ENCODE results near the gene TTC21A.

Gene TTC21A

DNA sequence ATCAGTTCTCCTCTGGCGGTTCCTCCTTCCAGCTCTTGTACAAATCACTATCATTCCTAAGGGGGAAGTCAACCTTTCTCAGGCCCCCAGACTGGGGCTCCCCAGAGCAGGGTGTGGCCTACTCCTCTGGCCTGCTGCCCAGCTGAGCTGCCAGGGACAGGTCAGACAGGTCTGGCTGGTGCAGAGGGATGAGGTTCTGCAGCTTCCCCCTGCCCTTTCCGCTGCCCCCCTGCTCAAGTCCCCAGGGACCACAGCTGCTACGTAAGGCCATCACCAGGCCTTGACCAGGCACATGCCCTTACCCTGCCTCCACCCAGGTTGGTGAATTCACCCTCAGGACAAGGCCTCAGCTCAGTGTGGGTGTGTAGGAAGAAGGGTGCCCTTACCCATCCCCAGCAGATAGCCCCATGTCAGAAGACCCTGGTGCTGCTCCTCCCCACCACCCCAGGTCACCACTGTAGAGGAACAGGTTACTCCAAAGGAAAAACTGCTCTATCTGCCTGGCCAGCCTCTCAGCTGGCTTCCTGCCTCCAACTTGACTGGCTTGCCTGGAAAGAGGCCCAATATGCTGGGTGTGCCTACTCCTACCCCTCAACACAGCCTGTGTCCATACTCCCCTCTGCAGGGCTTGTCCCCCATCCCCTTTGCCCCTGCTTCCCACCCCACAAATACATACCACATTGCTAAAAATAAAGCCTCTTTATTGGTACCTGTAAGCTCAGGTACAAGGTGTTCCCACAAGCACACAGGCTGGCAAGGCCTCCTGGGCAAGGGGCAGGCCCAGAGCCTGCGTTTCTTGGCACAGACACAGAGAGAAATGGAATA lies 33.9 kb downstream of the TTC21A start:
- H3K27ac ChIP-seq (ENCODE audit: low read depth, low read length), result no peak overlapping the region
- H3K9me3 ChIP-seq (ENCODE audit: insufficient read depth, low read length), result no peaks in the 10 kb centered on the region
- TF ChIP-seq EZH2phosphoT487 (conservative IDR thresholded peaks at IDR 0.05; ENCODE audit: low read length), result no peak
- TF ChIP-seq, protein P1, sequence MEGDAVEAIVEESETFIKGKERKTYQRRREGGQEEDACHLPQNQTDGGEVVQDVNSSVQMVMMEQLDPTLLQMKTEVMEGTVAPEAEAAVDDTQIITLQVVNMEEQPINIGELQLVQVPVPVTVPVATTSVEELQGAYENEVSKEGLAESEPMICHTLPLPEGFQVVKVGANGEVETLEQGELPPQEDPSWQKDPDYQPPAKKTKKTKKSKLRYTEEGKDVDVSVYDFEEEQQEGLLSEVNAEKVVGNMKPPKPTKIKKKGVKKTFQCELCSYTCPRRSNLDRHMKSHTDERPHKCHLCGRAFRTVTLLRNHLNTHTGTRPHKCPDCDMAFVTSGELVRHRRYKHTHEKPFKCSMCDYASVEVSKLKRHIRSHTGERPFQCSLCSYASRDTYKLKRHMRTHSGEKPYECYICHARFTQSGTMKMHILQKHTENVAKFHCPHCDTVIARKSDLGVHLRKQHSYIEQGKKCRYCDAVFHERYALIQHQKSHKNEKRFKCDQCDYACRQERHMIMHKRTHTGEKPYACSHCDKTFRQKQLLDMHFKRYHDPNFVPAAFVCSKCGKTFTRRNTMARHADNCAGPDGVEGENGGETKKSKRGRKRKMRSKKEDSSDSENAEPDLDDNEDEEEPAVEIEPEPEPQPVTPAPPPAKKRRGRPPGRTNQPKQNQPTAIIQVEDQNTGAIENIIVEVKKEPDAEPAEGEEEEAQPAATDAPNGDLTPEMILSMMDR (IDR thresholded peaks at IDR 0.05; ENCODE audit: insufficient read depth, low read length, poor library complexity, severe bottlenecking), result no peak

DNA sequence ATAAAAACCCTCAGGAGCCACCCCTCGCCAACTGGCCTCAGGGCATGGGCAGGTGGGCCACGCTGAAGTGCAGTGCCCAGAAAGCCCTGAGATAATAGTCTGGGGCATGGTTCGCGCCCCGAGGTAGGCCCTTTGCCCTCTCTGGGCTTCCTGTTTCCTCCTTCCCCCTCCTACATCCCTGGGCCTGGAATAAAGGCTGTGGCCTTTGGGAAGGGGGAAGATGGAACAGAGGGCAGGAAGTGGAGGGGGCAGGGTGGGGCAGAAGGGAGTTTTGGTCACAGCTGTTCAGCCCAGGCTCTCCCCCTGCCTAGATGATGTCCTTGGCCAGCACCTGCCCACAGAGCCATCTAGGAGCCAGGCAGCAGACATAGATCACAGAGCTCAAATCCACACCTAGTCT lies 34.6 kb downstream of the TTC21A start:
- TF ChIP-seq, protein P1 (IDR thresholded peaks at IDR 0.05; ENCODE audit: insufficient read depth, low read length, poor library complexity, severe bottlenecking), result no peak
- no peak for TF ChIP-seq EZH2phosphoT487 (conservative IDR thresholded peaks at IDR 0.05; ENCODE audit: low read length)
- no peaks in the 10 kb centered on the region for H3F3A ChIP-seq (ENCODE audit: insufficient read depth)
- no peak overlapping the region for H3K27ac ChIP-seq (ENCODE audit: low read depth, low read length)
- H3K9me3 ChIP-seq (ENCODE audit: insufficient read depth, low read length), result no peaks in the 10 kb centered on the region
- H2AFZ ChIP-seq (ENCODE audit: low read depth, low read length, severe bottlenecking), result no peak overlapping the region
- no peaks in the 10 kb centered on the region for H3K27me3 ChIP-seq (ENCODE audit: low read length)
- no peak overlapping the region for H3K4me3 ChIP-seq (ENCODE audit: insufficient read depth, low read length, poor library complexity, severe bottlenecking)
- H3K79me2 ChIP-seq (ENCODE audit: insufficient read depth, low read length), result no peaks in the 10 kb centered on the region
- no peak overlapping the region for H3K4me2 ChIP-seq (ENCODE audit: low read depth, low read length, poor library complexity, severe bottlenecking)
- no peak overlapping the region for H3K9ac ChIP-seq (ENCODE audit: low read length)
- no peaks in the 10 kb centered on the region for H3K36me3 ChIP-seq (ENCODE audit: low read length)
- no peaks in the 10 kb centered on the region for H3K9me2 ChIP-seq (replicated peaks; ENCODE audit: insufficient read depth, low read length)
- H4K20me1 ChIP-seq (ENCODE audit: low read depth, low read length), result no peaks in the 10 kb centered on the region

More for the DNA sequence above, 33.9 kb downstream of the TTC21A start:
- H2AFZ ChIP-seq (ENCODE audit: low read depth, low read length, severe bottlenecking), result no peak overlapping the region
- H3K4me2 ChIP-seq (ENCODE audit: low read depth, low read length, poor library complexity, severe bottlenecking), result no peak overlapping the region
- no peaks in the 10 kb centered on the region for H3K9me2 ChIP-seq (replicated peaks; ENCODE audit: insufficient read depth, low read length)
- H3K4me3 ChIP-seq (ENCODE audit: insufficient read depth, low read length, poor library complexity, severe bottlenecking), result no peak overlapping the region
- H3K27me3 ChIP-seq (ENCODE audit: low read length), result no peaks in the 10 kb centered on the region
- no peaks in the 10 kb centered on the region for H4K20me1 ChIP-seq (ENCODE audit: low read depth, low read length)
- H3K9ac ChIP-seq (ENCODE audit: low read length), result no peak overlapping the region
- no peaks in the 10 kb centered on the region for H3K79me2 ChIP-seq (ENCODE audit: insufficient read depth, low read length)
- no peaks in the 10 kb centered on the region for H3F3A ChIP-seq (ENCODE audit: insufficient read depth)
- no peaks in the 10 kb centered on the region for H3K36me3 ChIP-seq (ENCODE audit: low read length)

- no peak overlapping the region for H3K4me3 ChIP-seq (ENCODE audit: insufficient read depth, low read length, poor library complexity, severe bottlenecking)
- no peak overlapping the region for H3K9ac ChIP-seq (ENCODE audit: low read length)
- no peaks in the 10 kb centered on the region for H3F3A ChIP-seq (ENCODE audit: insufficient read depth)
- H3K36me3 ChIP-seq (ENCODE audit: low read length), result no peaks in the 10 kb centered on the region
- no peaks in the 10 kb centered on the region for H4K20me1 ChIP-seq (ENCODE audit: low read depth, low read length)
- H3K9me3 ChIP-seq (ENCODE audit: insufficient read depth, low read length), result no peaks in the 10 kb centered on the region
- TF ChIP-seq, protein P1 (IDR thresholded peaks at IDR 0.05; ENCODE audit: insufficient read depth, low read length, poor library complexity, severe bottlenecking), result no peak
- TF ChIP-seq EZH2phosphoT487 (conservative IDR thresholded peaks at IDR 0.05; ENCODE audit: low read length), result no peak
- no peaks in the 10 kb centered on the region for H3K79me2 ChIP-seq (ENCODE audit: insufficient read depth, low read length)
- H3K9me2 ChIP-seq (replicated peaks; ENCODE audit: insufficient read depth, low read length), result no peaks in the 10 kb centered on the region
- no peaks in the 10 kb centered on the region for H3K27me3 ChIP-seq (ENCODE audit: low read length)
- no peak overlapping the region for H3K4me2 ChIP-seq (ENCODE audit: low read depth, low read length, poor library complexity, severe bottlenecking)
- no peak overlapping the region for H2AFZ ChIP-seq (ENCODE audit: low read depth, low read length, severe bottlenecking)
- H3K27ac ChIP-seq (ENCODE audit: low read depth, low read length), result no peak overlapping the region
These were observed 35.8 kb downstream of the TTC21A start for GRCh38 chr3:39143051-39143885.
